Stimulated activated naive CD8-positive, alpha-beta T cell treated with anti-CD3 and anti-CD28 coated beads, Interleukin-15, Interleukin-2, amounts not matched to agents 100 U/mL and 50 U/mL, for 24 hours (primary cell): ENCODE measurements around the gene ZNF804B.

Experiments
- ATAC-seq: fragments of 150-1000 bp; cut with Tn5 transposase; one replicate; pipeline ENCODE4 v1.10.0; 2021
- DNase-seq: peaks from one replicate; pipeline ENCODE4 v3.0.0; 2021

Gene ZNF804B

DNA sequence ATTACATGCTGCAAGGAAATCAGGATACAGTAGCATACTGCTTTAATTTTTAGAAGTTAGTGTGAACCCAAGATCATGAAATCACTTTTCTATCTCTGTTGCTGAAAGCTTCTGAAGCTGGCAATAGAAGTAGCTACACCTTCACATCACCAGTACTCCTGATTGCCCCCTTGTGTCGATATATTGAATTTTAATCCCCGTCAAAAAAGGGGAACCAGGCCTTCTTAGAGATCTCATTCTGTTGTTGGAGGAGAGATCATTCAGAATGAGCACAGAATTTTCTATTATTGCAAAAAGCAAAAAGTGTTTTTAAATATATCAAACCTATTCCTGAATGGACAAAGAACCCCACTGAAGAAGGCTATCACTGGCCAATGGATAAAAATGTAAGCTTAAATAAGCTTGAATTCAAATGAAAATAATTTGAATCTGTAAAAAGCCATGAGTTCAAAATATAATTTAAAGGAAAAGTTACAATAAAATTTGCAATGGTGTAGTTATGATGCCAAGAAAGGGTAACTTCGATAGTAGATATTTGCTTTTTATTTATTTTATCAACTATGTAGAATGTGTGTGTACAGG is 75.7 kb downstream of the ZNF804B start:
- ATAC-seq (no peak), DNase-seq (no peak)

GRCh38 chr7:88842201-88842600 is 82.7 kb downstream of the ZNF804B start:
- ATAC-seq = no peak
- no peak for DNase-seq

GRCh38 chr7:88845091-88845490 is 85.6 kb downstream of the ZNF804B start:
- no peak for DNase-seq
- no peak for ATAC-seq

GRCh38 chr7:88851220-88851619 is 91.7 kb downstream of the ZNF804B start:
- DNase-seq = no peak
- ATAC-seq = no peak

DNA sequence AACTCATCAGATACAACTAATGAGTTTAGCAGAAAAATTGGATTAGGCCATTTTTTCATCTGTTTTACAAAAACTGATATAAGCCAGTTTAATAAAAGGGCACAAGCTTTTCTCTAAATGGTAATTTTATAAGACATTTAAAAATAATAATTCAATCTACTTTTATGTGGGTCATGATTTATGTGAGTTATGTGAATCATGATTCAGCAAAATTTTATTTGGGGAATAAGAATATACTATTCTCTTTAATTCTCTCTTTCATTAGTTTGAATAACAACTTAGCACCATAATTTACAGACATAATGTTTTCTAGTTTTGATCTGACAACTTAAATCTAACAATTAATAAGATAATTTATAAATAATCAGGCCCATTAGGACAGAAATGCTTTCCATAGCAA is 99.8 kb downstream of the ZNF804B start:
- ATAC-seq (no peak), DNase-seq (no peak)

- ATAC-seq (no peak), DNase-seq (no peak)
Measured at GRCh38 chr7:88866265-88866863, 106.9 kb downstream of the ZNF804B start.

DNA sequence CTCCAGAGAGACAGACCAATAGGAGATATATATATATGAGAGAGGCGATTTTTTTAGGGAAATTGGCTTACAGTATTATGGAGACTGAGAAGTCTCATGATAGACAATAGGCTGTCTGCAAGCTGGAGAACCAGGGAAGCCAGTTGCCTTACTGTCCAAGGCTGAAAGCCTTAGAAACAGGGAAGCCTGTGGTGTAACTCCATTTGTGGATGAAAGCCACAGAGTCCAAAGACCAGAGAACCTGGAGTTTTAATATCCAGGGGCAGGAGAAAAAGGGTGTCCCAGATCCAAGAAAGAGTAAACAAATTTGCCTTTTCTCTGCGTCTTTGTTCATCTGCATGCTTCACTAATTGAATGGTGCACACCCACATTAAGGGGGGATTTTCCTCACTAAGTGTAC is 107.7 kb downstream of the ZNF804B start:
- no peak for ATAC-seq
- DNase-seq = no peak

GRCh38 chr7:88868456-88868855 is 109.0 kb downstream of the ZNF804B start:
- no peak for DNase-seq
- ATAC-seq = no peak

DNA sequence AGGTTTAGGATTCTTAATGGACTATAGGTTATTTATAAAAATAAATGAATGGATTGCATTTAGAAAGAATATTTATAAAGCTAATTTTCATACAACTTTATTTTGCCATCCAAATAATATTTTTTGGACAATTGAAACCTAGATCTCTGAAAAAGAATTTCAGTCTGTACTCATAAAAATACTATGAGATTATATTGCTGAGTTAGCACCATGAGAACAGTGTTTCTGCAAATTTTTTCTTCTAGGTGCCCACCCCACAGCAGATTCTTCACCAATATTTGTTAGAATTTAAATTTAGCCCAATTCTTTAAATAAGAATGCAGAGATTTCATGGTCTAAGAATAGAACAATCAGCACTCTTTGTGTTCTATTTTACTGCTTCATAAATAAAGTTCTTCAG is 121.6 kb downstream of the ZNF804B start:
- ATAC-seq = no peak
- no peak for DNase-seq

- ATAC-seq (no peak), DNase-seq (no peak)
Measured at GRCh38 chr7:88885131-88885530, 125.6 kb downstream of the ZNF804B start.

DNA sequence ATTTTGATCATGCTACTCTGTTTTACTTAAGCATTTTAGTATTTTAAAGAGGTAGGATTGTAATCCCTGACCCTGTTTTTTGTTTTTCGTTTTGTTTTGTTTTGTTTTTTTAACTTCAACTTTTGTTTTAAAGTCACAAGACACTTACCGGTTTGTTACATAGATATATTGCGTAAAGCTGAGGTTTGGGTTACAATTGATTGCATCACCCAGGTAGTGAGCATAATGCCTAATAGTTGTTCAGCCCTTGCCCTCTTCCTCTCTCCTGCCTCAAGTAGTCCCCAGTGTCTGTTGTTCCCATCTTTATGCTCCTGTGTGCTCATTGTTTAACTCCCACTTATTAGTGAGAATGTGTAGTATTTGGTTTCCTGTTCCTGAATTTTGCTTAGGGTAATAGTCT is 129.2 kb downstream of the ZNF804B start:
- no peak for DNase-seq
- no peak for ATAC-seq

- DNase-seq (no peak), ATAC-seq (no peak)
Measured at GRCh38 chr7:88910516-88910915, 151.0 kb downstream of the ZNF804B start.

GRCh38 chr7:88912852-88913251 is 153.4 kb downstream of the ZNF804B start:
- no peak for DNase-seq
- no peak for ATAC-seq

- DNase-seq (no peak), ATAC-seq (no peak)
Measured at GRCh38 chr7:88915615-88916014, 156.1 kb downstream of the ZNF804B start.

- ATAC-seq (no peak), DNase-seq (no peak)
Measured at GRCh38 chr7:88919478-88920131, 160.1 kb downstream of the ZNF804B start.

GRCh38 chr7:88922944-88923343 is 163.4 kb downstream of the ZNF804B start:
- DNase-seq (no peak), ATAC-seq (no peak)

- ATAC-seq (no peak), DNase-seq (no peak)
Measured at GRCh38 chr7:88928276-88928675, 168.8 kb downstream of the ZNF804B start.

DNA sequence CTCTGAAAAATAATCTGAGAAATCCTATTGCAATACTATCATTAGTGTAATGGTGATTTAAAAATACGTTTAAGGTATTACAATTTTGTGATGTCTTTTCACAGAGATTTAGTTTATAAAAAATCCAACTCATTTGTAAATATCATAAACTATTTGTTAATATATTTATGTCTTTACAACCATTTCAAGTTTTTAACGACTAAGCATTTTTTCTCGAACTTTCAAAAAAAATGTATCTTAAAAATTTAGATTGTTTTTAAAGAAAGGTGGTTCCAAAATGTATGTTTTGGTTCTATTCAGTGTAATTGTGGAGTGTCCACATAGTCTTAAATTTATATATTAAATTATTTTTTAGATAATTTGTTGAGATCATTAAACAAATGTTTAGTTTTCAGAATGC is 170.2 kb downstream of the ZNF804B start:
- ATAC-seq = no peak
- DNase-seq = no peak

DNA sequence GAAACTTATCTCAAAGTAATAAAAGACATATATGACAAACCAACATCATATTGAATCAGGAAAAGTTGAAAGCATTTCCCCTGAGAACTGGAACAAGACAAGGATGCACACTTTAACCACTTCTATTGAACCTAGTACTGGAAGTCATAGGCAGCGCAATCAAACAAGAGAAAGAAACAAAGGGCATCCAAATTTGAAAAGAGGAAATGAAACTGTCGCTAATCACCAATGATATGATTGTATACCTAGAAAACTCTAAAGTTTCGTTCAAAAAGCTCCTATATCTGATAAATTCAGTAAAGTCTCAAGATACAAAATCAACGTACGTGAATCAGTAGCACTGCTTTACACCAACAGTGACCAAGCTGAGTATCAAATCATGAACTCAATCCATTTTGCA is 173.8 kb downstream of the ZNF804B start:
- no peak for ATAC-seq
- no peak for DNase-seq

DNA sequence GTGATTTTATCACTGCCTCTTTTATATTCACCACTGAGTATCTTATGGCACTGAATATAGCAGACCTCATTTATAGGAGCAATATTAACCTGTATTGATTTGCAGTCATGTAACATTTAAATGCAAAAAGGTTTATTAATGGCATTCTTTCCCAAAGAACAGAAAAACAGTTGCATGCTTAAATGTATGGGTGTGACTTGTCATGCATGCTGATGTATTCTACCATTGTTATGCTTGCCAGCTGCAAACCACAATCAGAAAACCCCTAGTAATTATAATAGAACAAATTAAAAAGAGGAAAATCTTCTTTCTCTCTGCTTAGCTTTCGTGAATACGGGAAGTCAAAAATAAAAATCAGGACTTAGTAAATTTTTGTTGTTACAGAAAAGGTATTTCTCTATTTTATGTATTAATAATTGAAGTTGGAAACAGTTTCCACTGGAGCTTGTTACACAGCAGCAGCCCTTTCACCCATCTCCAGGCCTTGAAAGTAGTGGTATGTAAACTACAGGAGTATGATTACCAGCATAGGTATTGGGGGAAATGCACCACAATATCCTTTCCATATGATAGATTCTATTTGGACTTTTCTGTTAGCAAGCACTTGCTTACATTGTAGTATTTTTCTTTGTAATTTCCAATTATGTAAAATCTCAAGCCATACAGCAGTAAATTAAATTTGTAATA is 183.5 kb downstream of the ZNF804B start:
- DNase-seq = no peak
- ATAC-seq = no peak

DNA sequence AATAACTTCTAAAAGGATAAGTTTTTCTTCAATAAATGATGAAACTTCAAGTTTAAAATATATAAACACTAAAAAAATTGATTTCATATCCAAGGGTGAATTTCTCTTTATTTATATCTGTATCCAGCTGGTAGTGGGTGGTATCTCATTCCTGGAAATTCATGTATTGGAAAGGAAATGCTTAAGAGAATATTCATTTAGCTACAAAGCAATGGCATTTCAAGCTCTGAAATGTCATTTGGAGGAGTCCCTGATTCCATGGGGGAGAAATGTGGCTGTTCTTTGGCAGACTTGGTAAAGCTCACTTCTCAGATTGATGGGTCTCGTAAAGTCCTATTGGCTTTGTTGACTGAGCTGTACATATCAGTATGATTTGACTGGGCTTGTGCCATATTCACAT is 192.3 kb downstream of the ZNF804B start:
- DNase-seq (no peak), ATAC-seq (no peak)

GRCh38 chr7:88964418-88964817 is 204.9 kb downstream of the ZNF804B start:
- ATAC-seq (no peak), DNase-seq (no peak)

DNA sequence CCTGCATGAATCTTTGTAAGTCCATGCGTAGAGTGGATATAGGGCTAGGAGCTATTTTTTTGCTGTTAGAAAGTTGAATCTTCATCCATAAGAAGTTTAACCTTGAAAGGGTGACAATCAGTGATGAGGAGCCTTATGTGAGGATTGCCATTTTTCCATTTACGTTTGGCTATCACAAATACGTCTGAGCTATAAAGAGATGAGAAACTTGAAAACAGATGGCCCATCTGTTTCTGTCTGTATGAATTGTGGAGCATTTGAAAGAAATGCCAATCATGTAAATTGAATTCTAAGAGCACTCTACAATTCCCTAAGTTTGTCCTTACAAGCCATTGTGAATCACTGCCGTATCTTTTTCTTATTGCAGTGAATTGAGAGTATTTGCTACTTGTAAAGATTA is 205.9 kb downstream of the ZNF804B start:
- DNase-seq (no peak), ATAC-seq (no peak)
